Measurements from ENCODE around the gene CRYL1. TPM values are rescaled to one million over a fixed set of nuclear protein-coding genes. Genes with fewer than 3 reads are reported as not detected.

The CRYL1 gene
- total and polyA plus RNA-seq, 9 of the 15 experiments (the other 6 are each of a cell fraction or from before 2014, with no cell fraction given), result 1.0 to 6.9 (median 2.4) TPM

GRCh38 chr13:20566468-20566897, 40.8 kb upstream of the CRYL1 start (continued):
- TF ChIP-seq JUN (IDR thresholded peaks at IDR 0.05; ENCODE audit: borderline replicate concordance, low read depth, low read length) (no peak), JUN (CRISPR knock-in tag; IDR thresholded peaks at IDR 0.05; ENCODE audit: borderline replicate concordance) (no peak), NRF1 (conservative IDR thresholded peaks at IDR 0.05 in 1 of 2, IDR thresholded peaks at IDR 0.05 in 1 of 2) (0 out of 4 replicates have a peak, but pooled peaks have one; percentile 9 to 13), ELF4 (CRISPR knock-in tag; IDR thresholded peaks at IDR 0.05) (no peak), BRD9 (IDR thresholded peaks at IDR 0.05; ENCODE audit: low read depth, partially characterized antibody) (no peak), MEF2A (IDR thresholded peaks at IDR 0.05; ENCODE audit: control insufficient read depth, low read depth, low read length) (peak; percentile 30; the same call in 1 of the 2 replicates), SMARCE1 (IDR thresholded peaks at IDR 0.05) (0 out of 2 replicates have a peak, but pooled peaks have one; percentile 22), ZEB2 (IDR thresholded peaks at IDR 0.05) (peak; percentile 71; the same call in 1 of the 2 replicates), JUND (IDR thresholded peaks at IDR 0.05; ENCODE audit: borderline replicate concordance, low read depth, low read length) (peak; percentile 23; the same call in 1 of the 2 replicates), JUND (tag; IDR thresholded peaks at IDR 0.05; ENCODE audit: borderline replicate concordance, low read depth, low read length) (no peak; the same call in 2 of the 3 replicates), POLR2G (IDR thresholded peaks at IDR 0.05; ENCODE audit: low read depth, low read length) (no peak), MAFG (tag; conservative IDR thresholded peaks at IDR 0.05) (peak; percentile 57), NFE2 (IDR thresholded peaks at IDR 0.05; ENCODE audit: low read depth) (peak; percentile 76), CTBP1 (IDR thresholded peaks at IDR 0.05; ENCODE audit: borderline replicate concordance) (peak; percentile 20; the same call in 1 of the 2 replicates), DPF2 (IDR thresholded peaks at IDR 0.05) (0 out of 2 replicates have a peak, but pooled peaks have one; percentile 39), HMGN3 (IDR thresholded peaks at IDR 0.05; ENCODE audit: borderline replicate concordance, extremely low read depth, insufficient read length, low read depth, low read length) (no peak), SMARCA4 (IDR thresholded peaks at IDR 0.05) (0 out of 2 replicates have a peak, but pooled peaks have one; percentile 39), WHSC1 (IDR thresholded peaks at IDR 0.05; ENCODE audit: low read length) (no peak), BHLHE40 (IDR thresholded peaks at IDR 0.05; ENCODE audit: low read length) (peak; percentile 59; the same call in 1 of the 2 replicates)

Data from K562 (cell line).